Measurements from ENCODE around the gene CHD5.

CHD5 gene

GRCh38 chr1:6157528-6158174 lies 22.5 kb downstream of the CHD5 start:
- TF ChIP-seq CTCF (IDR thresholded peaks at IDR 0.05; ENCODE audit: unreplicated experiment in 3 of 3) = no peak

GRCh38 chr1:6157132-6157527 lies 23.0 kb downstream of the CHD5 start:
- no peaks in the 10 kb centered on the region for H3K4me1 Mint-ChIP-seq
- no peaks in the 10 kb centered on the region for H3K36me3 Mint-ChIP-seq (ENCODE audit: low read depth)
- H3K9me3 Mint-ChIP-seq = no peaks in the 10 kb centered on the region
- H3K27me3 Mint-ChIP-seq (ENCODE audit: low read depth) = peaks cover 41% of the 10 kb centered on the region
- no peak for TF ChIP-seq CTCF (IDR thresholded peaks at IDR 0.05; ENCODE audit: unreplicated experiment in 3 of 3)
- H3K4me3 Mint-ChIP-seq = no peak overlapping the region
- H3K27ac Mint-ChIP-seq = no peak overlapping the region

More at GRCh38 chr1:6157528-6158174, 22.5 kb downstream of the CHD5 start:
- no peak overlapping the region for H3K27ac Mint-ChIP-seq
- no peaks in the 10 kb centered on the region for H3K36me3 Mint-ChIP-seq (ENCODE audit: low read depth)
- H3K27me3 Mint-ChIP-seq (ENCODE audit: low read depth) = peaks cover 35% of the 10 kb centered on the region
- no peaks in the 10 kb centered on the region for H3K9me3 Mint-ChIP-seq
- H3K4me3 Mint-ChIP-seq = no peak overlapping the region
- no peaks in the 10 kb centered on the region for H3K4me1 Mint-ChIP-seq

- H3K9me3 Mint-ChIP-seq = peaks cover 3% of the 10 kb centered on the region
- H3K4me3 Mint-ChIP-seq = no peak overlapping the region
- H3K4me1 Mint-ChIP-seq = no peaks in the 10 kb centered on the region
- no peaks in the 10 kb centered on the region for H3K36me3 Mint-ChIP-seq (ENCODE audit: low read depth)
- peaks cover 32% of the 10 kb centered on the region for H3K27me3 Mint-ChIP-seq (ENCODE audit: low read depth)
- no peak overlapping the region for H3K27ac Mint-ChIP-seq
- no peak for TF ChIP-seq CTCF (IDR thresholded peaks at IDR 0.05; ENCODE audit: unreplicated experiment in 3 of 3)
Measured at GRCh38 chr1:6154525-6155319, 25.4 kb downstream of the CHD5 start.

- Mint-ChIP-seq H3K27me3 (ENCODE audit: low read depth) (peaks cover 33% of the 10 kb centered on the region), H3K36me3 (ENCODE audit: low read depth) (no peaks in the 10 kb centered on the region), H3K27ac (no peak overlapping the region), H3K4me3 (no peak overlapping the region), H3K9me3 (peaks cover 3% of the 10 kb centered on the region), H3K4me1 (peaks cover 4% of the 10 kb centered on the region)
- TF ChIP-seq CTCF (IDR thresholded peaks at IDR 0.05; ENCODE audit: unreplicated experiment in 3 of 3) = no peak
Measured at GRCh38 chr1:6152882-6153281, 27.2 kb downstream of the CHD5 start.

- peaks cover 4% of the 10 kb centered on the region for H3K4me1 Mint-ChIP-seq
- TF ChIP-seq CTCF (IDR thresholded peaks at IDR 0.05; ENCODE audit: unreplicated experiment in 3 of 3) = no peak
- H3K4me3 Mint-ChIP-seq = no peak overlapping the region
- no peaks in the 10 kb centered on the region for H3K36me3 Mint-ChIP-seq (ENCODE audit: low read depth)
- H3K27me3 Mint-ChIP-seq (ENCODE audit: low read depth) = peaks cover 29% of the 10 kb centered on the region
- H3K9me3 Mint-ChIP-seq = peaks cover 3% of the 10 kb centered on the region
- no peak overlapping the region for H3K27ac Mint-ChIP-seq
Measured at GRCh38 chr1:6152181-6152580, 27.9 kb downstream of the CHD5 start.

All from nephron (organoid).